HG03378 (cell line): Measurements from ENCODE around the gene UTP11.

Source experiments
- ATAC-seq: cut with Tn5 transposase; IDR thresholded peaks from one replicate; pipeline ENCODE4 v1.9.1; 2021; ENCODE audit warnings: mild to moderate bottlenecking, moderate library complexity; ENCODE audit not compliant: unreplicated experiment

Gene UTP11

DNA sequence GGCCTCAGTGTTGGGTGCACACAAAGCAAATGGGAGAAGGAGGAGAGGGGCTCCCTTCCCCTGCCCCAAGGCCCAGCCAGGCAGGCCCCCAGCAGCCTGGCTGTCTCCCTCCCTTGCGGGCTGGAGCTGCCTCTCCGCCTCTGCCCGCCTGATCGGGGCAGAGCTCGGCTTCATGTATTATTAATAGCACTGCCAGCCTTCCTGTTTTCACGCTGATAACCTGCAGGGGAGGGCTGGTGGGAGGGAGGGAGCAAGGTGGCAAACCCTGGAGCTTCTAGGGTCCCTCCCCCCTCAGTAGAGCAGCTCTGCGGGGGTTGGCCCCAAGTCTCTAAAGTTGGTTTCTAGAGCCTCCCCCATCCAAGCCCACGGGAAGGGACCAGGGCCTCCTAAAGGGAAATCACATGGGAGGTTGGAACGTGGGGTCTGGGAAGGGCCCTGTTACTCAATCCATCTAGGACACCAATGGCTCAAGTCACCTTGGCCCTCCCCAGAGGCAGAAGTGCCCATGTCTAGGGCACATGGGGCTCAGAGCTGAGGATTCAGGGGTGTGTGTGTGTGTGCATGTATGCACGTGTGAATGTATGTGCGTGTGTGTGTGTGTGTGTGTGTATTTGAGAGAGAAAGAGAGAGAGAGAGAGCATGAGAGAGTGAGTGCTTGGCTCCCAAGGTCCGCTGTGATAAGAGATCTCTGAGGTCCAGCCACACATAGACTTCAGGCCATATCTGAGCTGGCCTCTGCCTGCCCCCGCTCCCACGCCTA lies 55.9 kb downstream of the UTP11 start:
- no peak for ATAC-seq

DNA sequence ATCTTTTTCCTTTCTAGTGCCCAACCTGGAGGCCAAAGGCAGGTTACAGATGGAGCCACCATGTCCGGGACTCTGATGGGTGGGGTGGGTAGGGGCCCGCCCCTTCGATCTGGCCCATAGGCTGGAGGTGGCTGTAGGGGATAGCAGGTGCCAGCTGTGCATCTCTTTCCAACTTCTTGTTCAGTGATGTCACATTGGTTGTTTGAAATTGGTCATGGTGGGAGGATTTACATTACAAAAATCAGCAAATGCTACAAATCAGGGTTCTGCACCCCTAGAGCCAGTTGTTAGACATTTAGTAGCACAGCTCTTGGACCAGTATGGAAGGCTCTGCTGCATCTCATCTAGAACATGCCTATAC lies 56.4 kb downstream of the UTP11 start:
- ATAC-seq, result no peak

DNA sequence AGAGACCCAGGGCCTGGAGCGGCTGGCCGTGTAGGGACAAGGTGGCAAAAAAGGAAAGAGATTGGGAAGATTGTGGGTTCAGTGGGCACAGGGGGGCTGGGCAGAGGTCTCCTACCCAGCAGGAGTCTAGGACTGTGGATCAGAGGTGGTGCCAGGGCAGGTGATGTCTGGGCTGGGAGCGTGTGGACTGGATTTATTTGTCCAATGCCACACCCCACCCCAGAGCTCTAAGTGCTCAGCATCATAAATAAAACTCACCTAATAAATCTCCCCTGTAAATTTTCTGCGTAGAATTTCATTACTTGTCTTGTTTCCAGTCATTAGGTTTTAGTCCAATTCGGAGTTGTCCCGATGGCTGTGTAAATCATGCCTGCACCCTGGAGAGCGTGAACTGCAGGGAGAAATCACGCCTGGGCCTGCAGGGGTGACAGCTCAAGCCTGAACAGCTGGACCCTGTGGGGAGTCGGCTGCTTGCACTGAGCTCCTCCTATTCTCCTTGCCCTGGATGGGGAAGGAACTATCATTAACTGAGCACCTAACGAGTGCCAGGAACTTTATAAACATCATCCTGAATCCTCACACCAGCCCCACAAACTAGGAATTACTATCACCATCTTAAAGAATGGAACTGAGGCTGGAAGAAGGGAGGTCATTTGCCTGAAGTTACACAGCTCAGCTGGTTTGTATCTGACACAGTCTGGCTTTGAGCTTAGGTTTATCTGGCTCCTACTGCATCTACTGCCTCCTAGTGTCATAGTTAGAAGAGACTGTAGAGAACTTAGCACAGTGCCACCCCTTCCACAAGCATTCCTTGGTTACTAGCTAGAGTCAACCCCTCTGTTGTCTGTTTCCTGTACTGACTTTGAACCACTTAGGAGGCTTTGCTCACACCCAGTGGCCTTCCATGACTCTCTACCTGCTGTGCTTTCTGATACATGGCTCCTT lies 59.0 kb downstream of the UTP11 start:
- ATAC-seq, result no peak

DNA sequence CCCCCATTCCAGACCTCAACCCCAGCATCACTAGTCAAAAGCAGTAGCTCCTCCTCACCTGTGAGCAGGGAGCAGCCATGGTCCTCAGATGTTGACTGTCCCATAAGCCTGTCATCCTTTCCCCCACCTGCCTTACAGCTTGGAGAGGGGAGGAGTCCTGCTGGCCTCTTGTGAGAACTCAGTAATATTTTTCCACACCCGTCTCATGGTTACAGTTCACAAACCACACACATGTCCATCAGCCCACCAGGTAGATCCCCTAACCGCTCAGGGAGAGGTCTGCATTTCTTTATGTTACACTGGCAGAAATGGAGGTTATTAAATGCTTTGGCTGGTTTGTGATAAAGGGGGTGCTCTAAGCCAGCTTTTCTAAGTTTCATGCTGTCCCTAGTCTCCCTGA lies 60.3 kb downstream of the UTP11 start:
- no peak for ATAC-seq

DNA sequence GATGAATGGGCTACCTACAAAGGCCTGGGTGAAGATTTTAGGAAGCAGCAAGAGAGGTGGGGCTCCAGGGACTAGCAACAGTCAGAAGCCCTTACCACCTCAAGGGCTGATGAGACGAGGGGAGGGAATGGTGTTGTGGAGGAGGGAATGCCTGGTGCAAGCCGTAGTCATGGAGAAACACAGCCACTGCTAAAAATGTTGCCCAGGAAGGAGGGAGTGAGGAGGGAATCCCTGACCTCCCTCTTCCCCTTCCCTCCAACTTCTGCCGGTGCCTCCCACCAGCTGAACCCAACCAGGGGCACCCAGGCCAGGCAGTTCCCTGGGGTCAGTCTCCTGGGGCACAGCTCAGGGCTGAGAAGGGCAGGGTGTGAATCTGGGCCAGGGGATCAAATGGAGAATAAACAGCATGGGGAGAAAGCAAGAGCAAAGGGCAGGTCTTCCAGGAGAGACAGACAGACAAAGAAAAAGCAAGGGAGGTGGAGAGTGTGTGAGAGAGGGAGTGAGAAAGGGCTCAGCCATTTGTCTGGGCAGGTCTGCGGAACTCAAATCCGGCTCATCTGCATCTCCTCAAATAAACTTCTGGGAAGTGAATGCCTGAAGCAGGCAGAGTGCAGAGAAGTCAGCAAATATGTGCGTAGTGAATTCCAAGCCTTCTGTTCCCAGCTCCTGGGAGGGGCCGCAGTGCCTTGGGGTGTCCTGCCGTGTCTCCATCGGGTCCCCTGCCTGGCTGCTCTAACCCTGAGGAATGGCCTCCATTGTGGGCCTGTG lies 61.2 kb downstream of the UTP11 start:
- ATAC-seq, result no peak

DNA sequence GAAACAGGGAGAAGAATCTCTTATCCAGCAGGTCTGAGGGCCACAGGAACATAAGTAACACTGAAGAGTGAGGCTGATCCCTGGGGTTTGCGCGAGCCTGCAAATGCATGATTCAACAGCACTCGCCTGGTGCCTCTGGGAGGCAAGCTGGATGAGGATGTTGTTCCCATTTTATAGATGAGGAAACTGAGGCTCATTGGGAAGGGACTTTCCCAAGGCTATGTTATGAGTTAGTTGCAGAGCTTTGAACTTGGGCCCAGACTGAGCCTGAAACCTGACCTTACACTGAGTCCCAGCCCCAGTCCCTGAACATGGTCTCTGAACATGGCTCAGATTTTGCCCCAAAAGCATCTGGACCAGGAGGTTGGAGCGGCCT lies 61.8 kb downstream of the UTP11 start:
- ATAC-seq, result no peak
